Measurements from ENCODE around the gene OVAAL. TPM values are rescaled to one million over a fixed set of nuclear protein-coding genes. Genes with fewer than 3 reads are reported as not detected.

The OVAAL gene
- total and polyA plus RNA-seq, 9 of the 15 experiments (the other 6 are each of a cell fraction or from before 2014, with no cell fraction given) = 0.04 to 0.18 (median 0.08) TPM; not detected in 4

- TF ChIP-seq KDM1A (IDR thresholded peaks at IDR 0.05) (0 out of 4 replicates have a peak, but pooled peaks of 1 of the 2 experiments have one; percentile 11), MAX (CRISPR knock-in tag; IDR thresholded peaks at IDR 0.05) (no peak), ZFP30 (CRISPR knock-in tag; IDR thresholded peaks at IDR 0.05; ENCODE audit: borderline replicate concordance) (no peak), CEBPB (tag; IDR thresholded peaks at IDR 0.05) (0 out of 2 replicates have a peak, but pooled peaks have one; percentile 32), HMG20A (CRISPR knock-in tag; conservative IDR thresholded peaks at IDR 0.05) (no peak), ZNF395 (CRISPR knock-in tag; IDR thresholded peaks at IDR 0.05) (no peak), BACH1 (tag; IDR thresholded peaks at IDR 0.05) (0 out of 2 replicates have a peak, but pooled peaks have one; percentile 7), ZNF766 (CRISPR knock-in tag; conservative IDR thresholded peaks at IDR 0.05) (no peak), SNAPC5 (CRISPR knock-in tag; IDR thresholded peaks at IDR 0.05) (no peak), ZNF232 (CRISPR knock-in tag; IDR thresholded peaks at IDR 0.05) (no peak), DPF2 (IDR thresholded peaks at IDR 0.05) (0 out of 2 replicates have a peak, but pooled peaks have one; percentile 13), MAFK (IDR thresholded peaks at IDR 0.05; ENCODE audit: low read length) (no peak), FOXO4 (CRISPR knock-in tag; IDR thresholded peaks at IDR 0.05) (no peak), NRF1 (conservative IDR thresholded peaks at IDR 0.05 in 1 of 2, IDR thresholded peaks at IDR 0.05 in 1 of 2) (0 out of 4 replicates have a peak, but pooled peaks have one; percentile 12 to 23), FOXP1 (CRISPR knock-in tag; IDR thresholded peaks at IDR 0.05) (no peak), ZNF75A (CRISPR knock-in tag; IDR thresholded peaks at IDR 0.05) (no peak), NFIC (IDR thresholded peaks at IDR 0.05) (peak; percentile 66), RB1 (IDR thresholded peaks at IDR 0.05; ENCODE audit: low read depth) (no peak), SMARCE1 (IDR thresholded peaks at IDR 0.05) (no peak), HNRNPUL1 (IDR thresholded peaks at IDR 0.05; ENCODE audit: low read length) (no peak), UBTF (IDR thresholded peaks at IDR 0.05; ENCODE audit: borderline replicate concordance in 1 of 2, low read depth in 2 of 2, low read length in 2 of 2) (no peak), ZNF146 (CRISPR knock-in tag; IDR thresholded peaks at IDR 0.05; ENCODE audit: unreplicated experiment) (no peak)
Observed at GRCh38 chr1:180586671-180587155, 27.9 kb downstream of the OVAAL start (continued).
